SJSA1 (cell line): ENCODE measurements around the gene MGLL. TPM values are rescaled to one million over a fixed set of nuclear protein-coding genes. Genes with fewer than 3 reads are reported as not detected.

Experiments used
- DNase-seq, 2 experiments: peaks; one replicate each; pipeline ENCODE4 v3.0.0-alpha.2; 2015 to 2020; ENCODE audit warnings: low spot score in 2 of 2, low read depth in 1 of 2
- H3K27ac ChIP-seq: fragments of 250-450 bp; sonication (Bioruptor Pico); 2 replicates; pipeline ENCODE4 v1.5.1; 2020; ENCODE audit warnings: mild to moderate bottlenecking, moderate library complexity
- H3K27me3 ChIP-seq: fragments of 250-450 bp; sonication (Bioruptor Pico); replicated peaks from 2 replicates; pipeline ENCODE4 v1.5.1; 2020; ENCODE audit warnings: mild to moderate bottlenecking, moderate library complexity
- H3K36me3 ChIP-seq: fragments of 250-450 bp; sonication (Bioruptor Pico); 2 replicates; pipeline ENCODE4 v1.5.1; 2020; ENCODE audit warnings: mild to moderate bottlenecking
- H3K4me1 ChIP-seq: fragments of 250-450 bp; sonication (Bioruptor Pico); replicated peaks from 2 replicates; pipeline ENCODE4 v1.6.1; 2021; ENCODE audit warnings: mild to moderate bottlenecking
- H3K4me3 ChIP-seq: fragments of 250-450 bp; sonication (Bioruptor Pico); 2 replicates; pipeline ENCODE4 v1.5.1; 2020; ENCODE audit warnings: mild to moderate bottlenecking
- H3K9me3 ChIP-seq: fragments of 250-450 bp; sonication (Bioruptor Pico); replicated peaks from 2 replicates; pipeline ENCODE4 v1.5.1; 2020; ENCODE audit warnings: mild to moderate bottlenecking
- total RNA-seq: library from RNA; depleted of rRNA; stranded (reverse); fragments of >200 nt; shearing (Covaris generic); gene quantifications from 2 replicates; pipeline ENCODE4 v1.2.3, GENCODE V29; 2014

Gene MGLL
- total RNA-seq, 1 experiment from 2014 or later = 47.7 TPM

DNA sequence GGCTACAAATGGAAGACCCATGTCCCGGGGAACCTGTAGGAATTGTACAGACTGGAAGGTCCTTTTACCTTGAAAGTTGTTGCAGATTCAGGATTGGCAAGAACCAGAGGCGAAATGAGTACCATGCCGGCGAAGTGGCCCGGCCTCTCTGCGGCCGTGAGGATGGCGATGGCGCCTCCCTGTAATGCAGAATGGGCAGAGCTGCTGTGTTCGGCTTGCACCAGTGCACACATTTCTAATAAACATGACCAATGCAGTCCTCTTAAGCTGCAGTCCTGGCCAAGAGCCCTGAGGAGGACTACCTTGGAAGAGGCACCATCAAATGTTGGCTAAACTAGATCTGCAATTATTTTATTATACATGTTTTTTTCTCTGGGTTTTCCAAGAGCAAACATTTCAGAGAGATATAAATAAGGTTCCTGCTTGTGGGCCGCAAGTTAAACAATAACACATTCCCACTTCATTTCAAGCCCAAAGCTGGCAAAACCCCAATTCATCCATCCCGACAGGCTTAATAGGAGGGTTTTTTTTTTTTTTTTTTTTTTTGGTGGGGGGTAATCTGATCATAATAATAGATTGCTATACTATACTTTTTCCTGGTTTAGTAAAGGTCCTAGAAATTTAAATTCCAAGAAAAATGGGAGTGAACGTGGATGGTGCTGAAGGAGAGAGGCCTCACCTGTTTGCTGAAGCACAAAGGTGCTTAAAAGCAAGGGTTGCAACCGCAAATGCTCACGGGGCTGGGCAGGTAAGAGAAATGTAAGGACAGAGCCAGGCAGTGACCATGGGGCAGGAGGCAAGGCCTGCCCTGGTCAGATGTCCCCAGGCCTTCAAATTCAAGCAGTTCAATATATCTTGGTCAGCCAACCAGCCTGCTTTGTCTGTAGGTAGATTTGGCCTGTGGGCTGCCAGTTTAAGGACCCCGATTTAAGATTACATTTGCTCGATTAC is 101.1 kb downstream of the MGLL start:
- H3K9me3 ChIP-seq = no peaks in the 10 kb centered on the region
- DNase-seq = no peak
- peaks cover 40% of the 10 kb centered on the region for H3K36me3 ChIP-seq
- H3K4me1 ChIP-seq = peaks cover 29% of the 10 kb centered on the region
- H3K27me3 ChIP-seq = no peaks in the 10 kb centered on the region
- H3K27ac ChIP-seq = no peak overlapping the region
- H3K4me3 ChIP-seq = no peak overlapping the region

- peaks cover 42% of the 10 kb centered on the region for H3K36me3 ChIP-seq
- H3K4me3 ChIP-seq = no peak overlapping the region
- H3K9me3 ChIP-seq = no peaks in the 10 kb centered on the region
- no peak overlapping the region for H3K27ac ChIP-seq
- no peak for DNase-seq
- peaks cover 29% of the 10 kb centered on the region for H3K4me1 ChIP-seq
- no peaks in the 10 kb centered on the region for H3K27me3 ChIP-seq
Measured at GRCh38 chr3:127720161-127720823, 102.0 kb downstream of the MGLL start.

- H3K9me3 ChIP-seq = no peaks in the 10 kb centered on the region
- DNase-seq = no peak
- peaks cover 41% of the 10 kb centered on the region for H3K36me3 ChIP-seq
- peaks cover 29% of the 10 kb centered on the region for H3K4me1 ChIP-seq
- no peak overlapping the region for H3K27ac ChIP-seq
- H3K4me3 ChIP-seq = no peak overlapping the region
- H3K27me3 ChIP-seq = no peaks in the 10 kb centered on the region
Measured at GRCh38 chr3:127719369-127719768, 102.9 kb downstream of the MGLL start.

DNA sequence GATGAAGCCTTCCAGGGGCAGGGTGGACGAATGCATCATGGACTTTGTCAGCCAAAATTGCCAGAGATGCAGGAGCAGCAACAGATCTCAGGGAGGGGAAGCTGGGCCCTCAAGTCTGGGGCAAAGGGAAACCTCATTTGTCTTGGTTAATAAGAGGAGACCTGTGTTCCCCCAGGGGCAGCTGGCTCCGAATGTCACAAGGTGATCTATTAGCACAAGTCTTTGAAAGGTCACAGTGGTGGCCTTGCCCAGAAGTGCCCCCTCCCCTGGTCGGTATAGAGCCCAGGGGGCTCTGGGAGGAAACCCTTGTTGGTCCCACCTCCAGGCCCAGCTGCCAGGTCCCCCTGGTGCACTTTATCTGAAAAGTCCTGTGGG is 103.4 kb downstream of the MGLL start:
- no peaks in the 10 kb centered on the region for H3K27me3 ChIP-seq
- H3K9me3 ChIP-seq = no peaks in the 10 kb centered on the region
- no peak overlapping the region for H3K27ac ChIP-seq
- DNase-seq = no peak
- H3K4me1 ChIP-seq = peaks cover 34% of the 10 kb centered on the region
- no peak overlapping the region for H3K4me3 ChIP-seq
- peaks cover 38% of the 10 kb centered on the region for H3K36me3 ChIP-seq

DNA sequence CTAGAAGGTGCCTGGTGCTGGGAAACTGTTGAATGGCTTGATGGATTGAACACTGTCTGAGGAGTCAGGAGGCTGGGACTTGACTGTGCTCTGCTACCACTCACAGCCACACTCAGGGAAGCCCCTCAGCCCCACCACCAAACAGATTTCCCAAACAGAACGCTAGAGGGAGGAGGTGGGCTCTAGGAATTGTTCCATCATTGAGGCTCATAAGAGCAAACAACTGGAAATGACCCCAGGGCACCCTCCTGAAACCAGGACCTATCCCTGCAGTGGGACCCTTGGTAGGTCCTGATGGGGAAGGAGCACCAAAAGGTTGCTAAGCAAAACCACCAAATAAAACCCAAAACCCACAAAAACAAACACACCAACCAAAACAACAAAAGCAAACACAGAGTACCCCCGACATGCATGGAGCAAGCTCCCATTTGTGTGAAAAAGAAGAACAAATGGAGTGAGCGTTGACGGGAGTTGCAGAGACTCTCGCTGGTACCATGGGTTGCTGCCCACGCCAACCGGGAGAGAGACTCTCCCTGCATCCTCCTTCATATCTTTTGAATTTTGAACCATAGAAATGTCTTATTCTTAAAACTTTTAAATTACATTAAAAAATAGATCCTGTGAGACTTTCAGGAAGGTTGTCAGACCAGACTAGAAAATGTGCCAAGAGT is 103.9 kb downstream of the MGLL start:
- Histone ChIP-seq H3K27ac (no peak overlapping the region), H3K36me3 (peaks cover 41% of the 10 kb centered on the region), H3K9me3 (no peaks in the 10 kb centered on the region), H3K27me3 (no peaks in the 10 kb centered on the region), H3K4me1 (peaks cover 35% of the 10 kb centered on the region), H3K4me3 (no peak overlapping the region)
- peak in 1 of 2 experiments; percentile 14 for DNase-seq

DNA sequence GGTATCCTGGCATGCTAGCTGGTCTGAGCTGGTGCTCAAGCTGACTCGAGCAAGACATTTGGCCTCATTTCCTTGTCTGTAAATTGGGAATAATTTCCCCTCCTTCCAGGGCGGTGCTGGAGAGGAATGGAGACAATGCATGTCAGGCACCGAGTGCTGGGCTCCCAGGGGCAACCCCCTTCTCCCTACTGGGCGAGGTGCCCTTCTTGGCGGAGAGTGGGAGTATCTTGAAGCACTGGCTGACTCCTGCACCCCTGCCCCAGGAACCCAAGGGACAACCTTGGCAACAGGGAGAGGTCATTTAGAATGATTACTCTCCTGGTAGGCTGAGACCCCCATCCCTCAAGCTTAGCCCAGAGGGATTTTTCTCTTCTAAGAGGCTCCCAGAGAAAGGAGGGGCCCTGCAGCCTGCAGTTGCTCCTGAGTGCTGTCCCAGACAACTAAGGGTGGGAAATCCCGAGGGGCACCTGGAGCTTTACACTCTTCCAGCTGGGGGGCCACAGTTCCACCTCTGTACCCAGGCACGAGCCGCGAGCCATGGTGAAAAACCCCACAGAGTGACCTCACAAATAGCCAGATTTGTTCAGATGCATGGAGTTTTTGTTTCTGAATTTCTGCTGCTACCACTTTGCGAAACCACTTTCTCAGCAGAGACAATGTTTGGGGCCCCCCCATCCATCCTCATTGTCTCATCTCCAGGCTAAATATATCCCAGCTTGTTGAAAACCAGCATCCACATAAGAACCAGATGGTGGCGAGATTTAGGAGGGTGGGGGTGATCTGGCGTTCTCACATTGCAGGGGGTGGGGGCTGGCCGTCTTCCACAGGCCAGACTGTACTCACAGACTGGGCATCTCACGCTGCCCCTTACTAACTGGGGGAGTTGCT is 104.7 kb downstream of the MGLL start:
- Histone ChIP-seq H3K27ac (no peak overlapping the region), H3K9me3 (no peaks in the 10 kb centered on the region), H3K27me3 (no peaks in the 10 kb centered on the region), H3K36me3 (peaks cover 43% of the 10 kb centered on the region), H3K4me3 (no peak overlapping the region), H3K4me1 (peaks cover 29% of the 10 kb centered on the region)
- peak in 1 of 2 experiments; percentile 18 for DNase-seq

GRCh38 chr3:127716384-127716783 is 105.9 kb downstream of the MGLL start:
- Histone ChIP-seq H3K27ac (no peak overlapping the region), H3K9me3 (no peaks in the 10 kb centered on the region), H3K27me3 (no peaks in the 10 kb centered on the region), H3K4me3 (no peak overlapping the region), H3K4me1 (peaks cover 28% of the 10 kb centered on the region), H3K36me3 (peaks cover 33% of the 10 kb centered on the region)
- DNase-seq = no peak

DNA sequence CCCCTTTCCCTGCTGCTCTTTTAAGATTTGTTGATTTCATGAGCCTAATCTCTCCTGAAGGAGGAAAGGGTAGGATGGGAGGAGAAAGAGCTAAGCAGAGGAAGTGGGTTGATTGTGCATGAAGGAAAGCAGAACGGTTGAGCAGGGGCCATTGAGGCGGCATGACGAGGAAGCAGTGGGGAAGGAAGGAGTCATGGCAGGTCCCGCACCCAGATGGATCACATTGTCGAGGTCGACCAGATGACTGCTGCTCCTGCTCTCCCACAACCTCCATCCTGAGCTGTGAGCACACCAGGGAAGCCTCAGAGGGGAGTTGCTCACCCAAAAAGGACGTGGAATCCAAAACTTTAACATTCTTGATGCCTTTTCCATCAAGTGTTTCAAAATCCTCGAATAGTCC is 106.8 kb downstream of the MGLL start:
- no peak overlapping the region for H3K27ac ChIP-seq
- H3K36me3 ChIP-seq = peaks cover 27% of the 10 kb centered on the region
- H3K4me3 ChIP-seq = no peak overlapping the region
- DNase-seq = no peak
- H3K4me1 ChIP-seq = peaks cover 28% of the 10 kb centered on the region
- no peaks in the 10 kb centered on the region for H3K9me3 ChIP-seq
- no peaks in the 10 kb centered on the region for H3K27me3 ChIP-seq

DNA sequence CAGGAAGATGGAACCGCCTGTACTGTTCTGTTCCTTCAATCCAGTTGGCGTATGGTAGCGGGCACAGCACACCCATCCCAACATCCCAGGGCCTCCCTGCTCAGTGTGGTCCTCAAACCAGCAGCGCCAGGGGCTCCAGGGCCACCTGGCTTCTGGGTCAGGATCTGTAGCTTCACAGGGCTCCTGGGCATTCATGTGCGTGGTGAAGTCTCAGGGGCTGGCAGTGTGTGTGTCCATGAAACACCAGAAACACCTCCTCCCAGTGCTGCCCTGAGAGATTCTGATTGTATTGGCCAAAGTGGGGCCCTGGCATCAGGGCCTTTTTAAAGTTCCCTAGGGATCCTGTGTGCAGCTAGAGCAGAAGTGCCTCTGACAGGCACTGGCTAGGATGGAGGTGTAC is 107.4 kb downstream of the MGLL start:
- no peak for DNase-seq
- Histone ChIP-seq H3K36me3 (peaks cover 21% of the 10 kb centered on the region), H3K4me3 (no peak overlapping the region), H3K27me3 (no peaks in the 10 kb centered on the region), H3K4me1 (peaks cover 28% of the 10 kb centered on the region), H3K27ac (no peak overlapping the region), H3K9me3 (no peaks in the 10 kb centered on the region)

DNA sequence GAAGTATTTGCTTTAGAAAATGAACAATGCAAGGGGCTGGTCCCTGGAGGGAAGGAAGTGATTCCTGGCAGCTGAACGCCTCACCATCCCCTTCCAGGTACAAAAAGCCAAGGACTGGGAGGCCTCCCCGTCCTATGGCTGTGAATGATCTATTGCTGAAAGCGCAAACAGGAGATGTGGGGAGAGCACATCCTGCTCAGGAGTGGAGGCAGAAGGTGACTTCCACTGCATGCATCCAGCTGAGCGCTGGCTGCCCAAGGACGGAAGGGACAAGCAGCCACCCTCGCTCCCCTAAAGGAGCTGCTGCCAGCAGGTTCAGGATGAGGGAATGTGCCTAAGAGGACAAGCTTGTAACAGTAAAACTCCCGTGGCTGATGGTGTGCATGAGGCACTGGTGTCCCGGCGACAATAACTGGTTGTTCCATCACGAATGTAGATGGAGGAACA is 108.2 kb downstream of the MGLL start:
- Histone ChIP-seq H3K4me3 (no peak overlapping the region), H3K27me3 (no peaks in the 10 kb centered on the region), H3K9me3 (no peaks in the 10 kb centered on the region), H3K36me3 (peaks cover 19% of the 10 kb centered on the region), H3K27ac (no peak overlapping the region), H3K4me1 (peaks cover 28% of the 10 kb centered on the region)
- no peak for DNase-seq

DNA sequence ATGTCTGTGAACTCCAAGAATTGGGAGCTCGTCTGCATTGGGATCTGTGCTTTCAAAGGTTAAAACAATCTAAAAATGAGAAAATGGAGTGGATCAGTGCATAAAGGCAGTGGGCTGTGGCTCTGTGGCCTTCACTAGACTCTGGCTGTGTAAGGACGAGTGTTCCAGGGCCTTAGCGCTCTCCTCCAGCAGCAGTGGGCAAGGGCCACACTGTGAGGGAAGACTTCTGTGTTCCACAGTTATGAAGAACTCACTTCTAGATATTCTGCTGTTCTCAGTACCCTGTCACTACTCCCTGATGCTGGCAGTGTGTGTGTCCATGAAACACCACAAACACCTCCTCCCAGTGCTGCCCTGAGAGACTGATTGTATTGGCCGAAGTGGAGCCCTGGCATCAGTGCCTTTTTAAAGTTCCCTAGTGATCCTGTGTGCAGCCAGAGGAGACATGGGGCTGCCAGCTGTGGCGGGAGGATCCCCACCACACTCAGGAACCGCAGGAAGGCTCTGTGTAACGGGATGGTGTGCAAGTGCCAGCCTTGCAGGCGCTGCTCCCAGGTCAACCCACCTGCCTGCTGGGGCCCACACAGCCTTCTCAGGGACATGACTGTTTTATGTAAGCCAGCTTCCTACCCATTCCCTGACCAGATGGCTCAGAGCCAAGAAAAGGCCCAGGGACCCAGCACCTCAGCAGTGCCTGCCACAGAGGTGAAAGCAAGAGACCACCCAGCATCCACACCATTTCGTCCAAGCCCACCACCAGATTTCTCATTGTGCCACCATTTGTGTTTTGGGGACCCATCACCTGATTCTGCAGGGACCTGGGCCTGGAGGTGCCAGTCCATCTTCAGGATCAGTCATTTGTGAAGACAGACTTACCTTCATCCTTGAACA is 109.2 kb downstream of the MGLL start:
- H3K4me3 ChIP-seq = no peak overlapping the region
- H3K27me3 ChIP-seq = no peaks in the 10 kb centered on the region
- no peak overlapping the region for H3K27ac ChIP-seq
- no peaks in the 10 kb centered on the region for H3K9me3 ChIP-seq
- peaks cover 15% of the 10 kb centered on the region for H3K36me3 ChIP-seq
- H3K4me1 ChIP-seq = peaks cover 21% of the 10 kb centered on the region
- DNase-seq = no peak

DNA sequence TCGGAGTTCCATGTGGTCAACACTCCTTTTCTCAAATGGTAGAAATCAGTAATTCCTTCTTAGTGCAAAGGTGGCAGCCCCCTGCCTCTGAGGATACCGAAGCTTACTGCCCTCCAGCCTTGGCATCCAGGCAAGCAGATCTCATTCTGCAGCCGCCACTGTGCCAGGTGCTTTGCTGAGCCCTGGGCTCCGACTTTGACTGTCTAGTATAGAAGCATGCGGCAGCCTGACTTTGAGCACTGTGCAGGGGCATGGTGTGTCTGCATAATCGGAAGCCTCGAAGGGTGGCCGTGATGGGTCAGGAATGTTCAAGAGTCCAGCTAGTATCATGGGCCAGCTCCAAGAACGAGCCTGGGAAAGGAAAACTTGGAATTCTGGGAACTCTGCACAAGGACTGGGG is 109.9 kb downstream of the MGLL start:
- no peak overlapping the region for H3K27ac ChIP-seq

More for the DNA sequence above, 109.9 kb downstream of the MGLL start:
- Histone ChIP-seq H3K27me3 (no peaks in the 10 kb centered on the region), H3K4me1 (peaks cover 14% of the 10 kb centered on the region), H3K9me3 (no peaks in the 10 kb centered on the region), H3K36me3 (peaks cover 15% of the 10 kb centered on the region), H3K4me3 (no peak overlapping the region)
- DNase-seq = no peak
